SW 1271 (cell line): ENCODE results near the gene SRSF3.
A peak's percentile ranks its signal among the peaks of the same experiment; 100 is the strongest.

Experiments
- DNase-seq, 2 experiments: peaks; one replicate each; lab custom pipeline; 2025; lab: John Stamatoyannopoulos, UW

SRSF3 gene

GRCh38 chr6:36594029-36594815 is at the start of gene SRSF3:
TSS of gene SRSF3 (plus strand) at chr6:36594362. CDS start at chr6:36596763, 2,401 bp downstream.
- DNase-seq: peak; percentile 87 to 98

DNA sequence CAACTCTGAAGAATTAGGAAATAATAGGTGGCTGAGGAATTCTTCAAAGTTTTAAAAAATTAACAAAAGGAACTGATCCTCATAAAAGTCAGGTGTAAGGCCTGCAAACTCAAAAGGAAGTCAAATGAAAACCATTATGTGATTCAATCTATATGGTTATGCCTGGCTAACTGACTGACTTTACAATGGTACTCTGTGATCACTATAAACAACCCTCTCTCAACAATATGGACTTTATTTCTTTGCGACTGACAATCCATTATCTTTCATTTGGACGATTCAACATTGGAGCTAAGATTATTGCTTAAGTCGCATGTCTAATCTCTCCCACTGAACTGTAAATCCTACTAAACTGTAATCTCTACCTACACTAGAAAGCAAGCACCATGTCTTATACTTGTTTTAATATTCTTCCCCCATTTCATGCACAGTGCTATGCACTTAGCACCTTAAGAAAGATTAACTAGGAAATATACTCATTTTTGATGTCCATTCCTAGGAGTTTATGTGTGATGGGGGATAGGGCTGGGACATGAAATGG is 48.3 kb upstream of the SRSF3 start:
- no peak for DNase-seq

DNA sequence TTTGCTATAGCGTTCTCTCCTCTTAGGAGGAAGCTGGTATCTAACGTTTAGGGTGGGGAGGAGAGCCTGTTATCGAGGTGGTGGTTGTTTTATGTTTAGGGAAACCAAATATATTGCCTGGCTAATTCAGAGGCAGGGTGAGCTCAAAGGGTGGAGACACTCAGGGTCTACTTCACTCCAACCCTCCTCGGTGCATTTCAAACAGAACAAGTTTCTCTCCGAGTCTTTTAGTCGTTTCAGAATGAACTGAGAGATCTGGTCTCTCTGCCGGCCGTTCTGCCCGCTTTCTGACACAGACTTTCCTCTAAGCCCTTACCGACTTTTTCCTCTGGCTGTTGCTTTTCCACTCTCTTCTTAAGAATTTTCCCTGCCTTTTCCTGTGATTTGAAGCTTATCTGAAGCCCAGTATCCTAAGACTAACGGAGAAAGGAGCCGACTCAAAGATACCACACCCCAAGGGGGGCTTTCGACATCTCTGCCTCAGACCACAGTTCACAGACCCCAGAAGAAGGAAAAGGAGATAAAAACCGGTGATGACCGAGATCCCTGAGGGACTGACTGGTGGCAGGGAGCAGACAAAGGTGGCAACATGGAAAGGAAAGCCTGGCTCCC is 47.7 kb upstream of the SRSF3 start:
- DNase-seq: peak in 1 of 2 experiments; percentile 46

- DNase-seq: peak; percentile 61 to 84
These were observed 47.1 kb upstream of the SRSF3 start, which contains the start of gene STK38 for GRCh38 chr6:36546920-36547645. TSS of gene STK38 (minus strand) at chr6:36547479. CDS start at chr6:36540202, 7,277 bp downstream.

DNA sequence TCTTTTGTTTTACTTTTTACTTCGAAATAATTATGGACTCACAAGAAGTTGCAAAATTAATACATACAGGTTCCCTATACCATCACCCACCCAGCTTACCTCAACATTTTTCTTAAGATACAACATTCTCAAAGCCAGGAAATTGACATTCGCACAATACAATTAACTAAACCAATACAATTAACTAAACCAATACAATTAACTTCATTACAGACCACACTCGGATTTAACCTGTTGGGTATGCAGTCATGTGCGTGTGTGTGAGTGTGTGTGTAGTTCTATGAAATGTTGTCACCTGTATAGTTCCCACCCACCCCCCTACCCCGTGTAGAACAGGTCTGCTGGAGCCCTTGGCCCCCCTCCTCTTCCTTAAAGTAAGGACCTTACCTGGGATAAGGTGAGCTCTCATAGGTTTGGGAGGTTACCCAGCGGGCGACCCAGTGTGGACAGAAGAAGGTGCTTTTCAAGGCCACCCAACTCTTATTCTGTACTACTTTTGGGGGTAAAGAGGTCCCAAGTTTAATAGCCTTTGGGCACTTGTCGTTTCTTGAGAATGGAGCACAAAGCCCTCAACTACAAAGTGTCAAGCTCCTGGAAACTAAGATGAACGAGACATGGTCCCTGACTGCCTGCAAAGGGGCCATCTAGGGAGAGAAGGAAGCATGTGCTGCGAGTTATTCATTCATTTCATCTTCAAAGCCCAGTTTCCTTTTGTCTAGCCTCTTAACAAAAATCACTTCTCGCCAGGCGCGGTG is 46.3 kb upstream of the SRSF3 start:
- no peak for DNase-seq

DNA sequence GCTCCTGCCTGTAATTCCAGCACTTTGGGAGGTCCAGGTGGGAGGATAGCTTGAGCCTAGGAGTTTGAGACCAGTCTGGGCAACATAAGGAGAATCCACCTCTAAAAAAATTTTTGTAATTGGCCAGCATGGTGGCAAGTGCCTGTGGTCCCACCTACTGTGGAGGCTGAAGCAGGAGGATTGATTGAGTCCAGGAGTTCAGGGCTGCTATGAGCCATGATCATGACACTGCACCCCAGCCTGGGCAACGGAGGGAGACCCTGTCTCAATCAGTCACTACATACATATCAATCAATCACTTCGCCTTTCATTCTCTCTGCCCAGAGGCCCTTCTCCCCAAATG is 45.8 kb upstream of the SRSF3 start:
- no peak for DNase-seq

DNA sequence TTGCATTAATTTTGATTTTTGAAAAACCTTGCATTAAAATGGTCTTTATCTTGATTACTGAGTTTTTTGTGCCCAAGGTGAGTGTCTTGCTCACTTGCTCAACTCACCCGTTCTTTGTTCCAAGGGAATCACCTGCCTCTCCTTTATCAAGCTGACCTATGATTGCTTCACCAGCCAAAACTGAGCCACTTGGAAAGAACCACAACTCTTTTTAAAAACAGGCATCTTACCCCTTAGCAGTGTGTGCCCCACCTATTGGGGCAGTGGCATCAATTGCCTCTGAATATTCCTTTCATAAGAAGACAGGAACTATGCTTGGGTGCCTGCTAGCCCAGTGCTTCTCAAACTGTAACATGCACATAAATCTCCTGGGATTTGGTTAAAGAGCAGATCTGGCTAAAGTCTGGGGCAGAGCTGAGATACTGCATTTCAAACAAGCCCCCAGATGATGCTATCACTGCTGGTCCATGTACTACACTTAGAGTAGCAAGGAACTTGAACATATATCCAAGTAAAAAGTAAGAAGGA is 43.6 kb upstream of the SRSF3 start:
- no peak for DNase-seq

DNA sequence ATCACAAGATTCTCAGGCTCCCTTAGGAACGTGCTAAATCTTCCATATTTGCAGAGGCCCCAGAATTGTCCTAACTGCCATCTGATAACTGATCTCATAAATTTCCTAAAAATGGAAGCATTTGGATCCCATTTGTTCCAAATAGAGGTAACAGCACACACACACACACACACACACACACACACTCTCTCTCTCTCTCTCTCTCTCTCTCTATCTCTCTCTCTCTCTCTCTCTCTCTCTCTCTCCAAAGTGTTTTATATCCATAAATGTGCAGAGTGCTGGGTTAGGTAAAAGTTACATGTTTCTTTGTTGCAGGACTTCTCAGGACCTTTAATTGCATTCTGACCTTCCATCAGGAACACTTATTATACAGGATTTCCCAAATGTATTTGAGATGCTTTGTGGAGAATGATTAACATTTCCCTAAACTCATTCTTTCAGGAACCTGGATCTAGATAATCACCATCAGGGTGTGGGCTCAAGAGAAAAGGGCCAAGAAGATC is 38.4 kb upstream of the SRSF3 start:
- DNase-seq: no peak

DNA sequence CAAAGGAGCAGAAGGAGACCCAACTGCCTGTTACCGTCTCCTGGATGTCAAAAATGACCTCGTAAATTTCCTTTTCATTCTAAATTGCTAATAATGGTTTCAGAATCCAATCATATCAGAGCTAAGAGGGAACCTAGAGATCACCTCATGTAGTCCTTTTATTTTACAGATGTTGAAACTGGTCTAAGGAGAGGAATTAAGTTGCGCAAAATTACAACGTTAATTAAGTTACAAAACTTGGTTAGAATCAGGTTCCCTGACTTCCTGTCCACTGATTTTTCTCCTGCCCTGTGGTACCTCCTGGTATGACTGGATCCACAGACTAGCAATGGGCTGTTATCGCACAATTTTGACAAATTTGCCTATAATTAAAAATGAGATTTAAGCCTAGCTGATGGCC is 37.9 kb upstream of the SRSF3 start:
- DNase-seq: no peak

GRCh38 chr6:36559011-36559793 is 35.0 kb upstream of the SRSF3 start:
- DNase-seq: no peak

- DNase-seq: no peak
These were observed 33.3 kb upstream of the SRSF3 start for GRCh38 chr6:36560822-36561221.

DNA sequence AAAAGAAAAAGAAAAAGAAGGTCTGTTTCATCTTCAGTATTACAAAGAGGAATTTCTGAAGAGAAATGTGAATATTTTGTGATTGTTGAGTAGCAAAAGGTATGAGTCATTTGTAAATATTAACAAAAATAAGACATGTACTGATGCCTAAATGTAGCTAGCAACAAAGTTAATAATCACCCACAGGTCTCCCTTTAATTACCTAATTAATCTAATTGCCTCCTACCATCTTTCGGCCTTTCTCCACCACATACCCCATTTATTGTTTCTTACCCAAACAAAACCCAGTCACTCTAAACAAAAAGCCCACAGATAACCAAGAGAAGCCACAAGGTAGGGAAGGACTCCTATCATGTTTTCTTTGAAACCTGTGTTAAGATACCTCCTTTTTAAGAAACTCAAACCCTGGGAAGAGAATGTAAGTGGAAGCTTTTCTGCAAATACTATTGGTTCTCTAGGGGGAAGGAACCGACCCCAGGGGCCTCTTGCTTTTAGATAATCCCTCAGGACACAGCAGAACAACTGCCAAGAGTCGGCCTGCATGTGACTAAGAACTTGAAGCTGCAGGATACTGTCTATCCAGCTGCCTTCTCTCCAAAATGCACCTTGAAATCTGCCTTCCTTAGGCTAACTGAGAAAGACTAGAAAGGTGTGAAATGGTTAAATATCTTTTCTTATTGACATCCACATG is 30.8 kb upstream of the SRSF3 start:
- no peak for DNase-seq

DNA sequence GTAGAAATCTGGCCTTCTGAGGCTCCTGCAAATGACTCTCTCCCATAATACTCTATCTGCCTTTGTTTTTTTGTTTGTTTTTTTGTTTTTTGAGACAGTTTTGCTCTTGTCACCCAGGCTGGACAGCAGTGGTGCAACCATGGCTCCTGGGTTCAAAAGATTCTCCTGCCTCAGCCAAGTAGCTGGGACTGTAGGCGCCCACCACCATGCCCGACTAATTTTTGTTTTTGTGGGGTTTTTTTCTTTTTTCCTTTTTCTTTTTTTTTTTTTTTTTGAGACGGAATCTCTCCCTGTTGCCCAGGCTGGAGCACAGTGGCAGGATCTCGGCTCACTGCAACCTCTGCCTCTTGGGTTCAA is 30.3 kb upstream of the SRSF3 start:
- DNase-seq: no peak

- no peak for DNase-seq
These were observed 27.7 kb upstream of the SRSF3 start for GRCh38 chr6:36566418-36566905.

GRCh38 chr6:36570264-36570663 is 23.9 kb upstream of the SRSF3 start:
- no peak for DNase-seq

GRCh38 chr6:36571122-36572043 is 22.8 kb upstream of the SRSF3 start:
- no peak for DNase-seq

DNA sequence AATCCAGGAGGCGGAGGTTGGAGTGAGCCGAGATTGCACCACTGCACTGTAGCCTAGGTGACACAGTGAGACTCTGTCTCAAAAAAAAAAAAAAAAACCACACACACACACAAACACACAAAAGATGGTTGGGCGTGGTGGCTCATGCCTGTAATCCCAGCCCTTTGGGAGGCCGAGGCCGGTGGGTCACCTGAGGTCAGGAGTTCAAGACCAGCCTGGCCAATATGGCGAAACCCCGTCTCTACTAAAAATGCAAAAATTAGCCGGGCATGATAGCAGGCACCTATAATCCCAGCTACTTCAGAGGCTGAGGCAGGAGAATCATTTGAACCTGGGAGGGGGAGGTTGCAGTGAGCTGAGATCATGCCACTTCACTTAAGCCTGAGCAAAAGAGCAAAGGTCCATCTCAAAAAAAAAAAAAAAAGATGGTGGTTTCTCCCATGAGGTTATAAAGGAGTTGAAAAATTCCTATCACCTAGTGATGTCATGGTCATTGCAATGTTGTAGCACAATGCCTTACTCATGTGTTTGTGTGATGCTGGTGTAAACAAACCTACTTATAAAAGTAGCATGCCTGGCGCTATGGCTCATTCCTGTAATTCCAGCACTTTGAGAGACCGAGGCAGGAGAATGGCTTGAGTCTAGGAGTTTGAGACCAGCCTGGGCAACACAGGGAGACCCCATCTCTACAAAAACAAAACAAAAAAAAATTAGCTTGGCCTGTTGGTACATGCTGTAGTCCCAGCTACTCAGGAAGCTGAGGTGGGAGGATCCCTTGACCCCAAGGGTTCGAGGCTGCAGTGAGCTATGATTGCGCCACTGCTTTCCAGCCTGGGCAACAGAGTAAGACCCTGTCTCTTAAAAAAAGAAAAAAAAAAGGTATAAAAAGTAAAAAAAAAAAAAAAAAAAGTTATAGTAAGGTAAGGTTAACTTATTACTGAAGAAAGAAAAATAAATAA is 21.5 kb upstream of the SRSF3 start:
- DNase-seq: peak in 1 of 2 experiments; percentile 35

DNA sequence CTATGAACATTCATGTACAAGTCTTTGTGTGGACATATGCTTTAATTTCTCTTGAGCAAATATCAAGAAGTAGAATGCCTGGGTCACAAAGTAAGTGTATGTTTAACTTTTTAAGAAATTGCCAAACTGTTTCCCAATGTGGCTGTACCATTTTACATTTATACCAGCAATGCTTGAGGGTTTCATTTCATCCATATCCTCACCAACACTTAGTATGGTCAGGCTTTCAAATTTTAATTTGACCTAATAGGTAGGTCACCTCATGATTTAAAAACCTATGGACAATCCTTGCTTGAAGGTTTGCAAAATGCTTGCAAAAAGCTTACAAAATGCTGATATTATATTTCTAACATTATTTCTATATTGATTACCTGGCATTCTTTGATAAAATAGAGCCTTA is 19.5 kb upstream of the SRSF3 start:
- no peak for DNase-seq
